HS-27A (cell line): ENCODE measurements around the gene WWP2.

Source experiments
- DNase-seq: peaks from one replicate; pipeline ENCODE4 v3.0.0-alpha.2; 2012; ENCODE audit warnings: low read depth, missing footprints

Gene WWP2

DNA sequence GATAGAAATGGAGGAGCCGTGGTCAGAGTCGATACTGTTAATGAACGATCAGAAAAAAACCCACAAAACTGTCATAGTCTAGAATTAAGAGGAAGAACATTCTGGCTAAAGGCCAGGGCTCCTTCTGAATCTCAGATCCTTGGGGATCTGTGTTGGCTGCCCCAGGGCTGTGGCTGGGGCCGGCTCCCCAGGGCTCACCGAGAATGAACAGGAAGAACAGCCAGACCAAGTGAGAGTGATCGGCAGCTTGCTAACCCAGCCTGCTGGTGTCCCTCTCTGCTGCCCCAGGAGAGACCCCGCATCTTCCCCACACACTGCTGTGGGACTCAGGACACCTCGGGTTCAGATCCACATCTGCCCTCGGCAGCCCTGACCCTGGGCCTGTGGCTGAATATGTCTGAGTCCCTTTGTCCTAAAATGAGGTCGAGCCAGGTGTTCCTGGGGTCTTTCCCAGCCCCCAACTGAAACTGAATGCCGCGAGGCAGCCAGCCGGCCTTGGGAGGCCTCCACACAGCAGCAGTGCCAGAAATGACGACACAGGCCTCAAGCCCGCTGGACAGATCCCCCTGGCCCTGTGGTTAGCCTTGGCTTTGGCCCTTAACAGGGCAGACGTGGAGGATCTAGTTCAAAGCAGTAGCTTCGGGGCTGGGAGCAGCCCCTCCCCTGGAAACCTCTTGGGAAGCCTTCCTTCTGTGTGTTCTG, 165.1 kb downstream of the WWP2 start:
- no peak for DNase-seq

DNA sequence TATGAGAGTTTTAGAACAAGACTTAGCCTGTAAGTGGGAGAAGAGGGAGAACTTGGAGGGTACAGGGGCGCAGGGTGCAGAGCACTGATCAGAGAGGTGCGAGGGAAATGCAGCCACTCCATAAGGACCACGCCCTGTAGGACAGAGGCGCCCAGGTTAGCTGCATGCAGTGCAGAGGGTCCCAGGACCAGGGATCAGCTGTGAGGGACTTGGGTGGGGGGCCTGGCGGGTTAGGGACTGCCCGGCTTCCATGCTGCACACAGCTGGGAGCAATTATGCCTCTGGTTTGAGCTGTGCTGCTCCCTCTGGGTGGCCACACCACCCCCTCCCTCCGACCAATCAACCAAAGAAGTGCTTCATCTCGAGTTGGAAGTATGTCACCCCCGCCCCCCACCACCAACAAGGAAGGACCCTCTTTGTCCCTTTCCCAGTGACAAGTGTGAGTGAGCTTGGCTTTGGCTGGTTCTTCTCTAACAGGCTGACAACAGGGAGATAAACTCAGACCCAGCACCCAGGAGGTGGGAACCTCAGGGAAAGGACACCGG, 166.8 kb downstream of the WWP2 start:
- DNase-seq = no peak

DNA sequence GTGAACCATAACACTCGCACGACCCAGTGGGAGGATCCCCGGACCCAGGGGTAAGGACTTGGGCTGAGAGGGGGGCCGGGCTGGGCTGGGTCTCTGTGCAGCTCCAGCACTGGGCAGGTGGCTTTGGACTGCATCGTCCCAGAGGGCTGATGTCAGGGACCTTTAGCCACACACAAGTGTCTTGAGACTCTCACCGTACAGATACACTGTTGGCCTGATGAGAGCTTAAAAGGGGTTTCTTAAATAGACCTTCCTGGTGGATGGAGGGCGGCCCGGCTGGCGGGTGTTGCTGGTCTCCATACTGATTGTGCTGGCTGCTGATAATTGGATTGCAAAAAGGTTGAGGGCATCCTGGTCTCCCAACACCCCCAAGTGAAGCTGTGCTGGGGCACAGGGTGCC, 167.3 kb downstream of the WWP2 start:
- no peak for DNase-seq

DNA sequence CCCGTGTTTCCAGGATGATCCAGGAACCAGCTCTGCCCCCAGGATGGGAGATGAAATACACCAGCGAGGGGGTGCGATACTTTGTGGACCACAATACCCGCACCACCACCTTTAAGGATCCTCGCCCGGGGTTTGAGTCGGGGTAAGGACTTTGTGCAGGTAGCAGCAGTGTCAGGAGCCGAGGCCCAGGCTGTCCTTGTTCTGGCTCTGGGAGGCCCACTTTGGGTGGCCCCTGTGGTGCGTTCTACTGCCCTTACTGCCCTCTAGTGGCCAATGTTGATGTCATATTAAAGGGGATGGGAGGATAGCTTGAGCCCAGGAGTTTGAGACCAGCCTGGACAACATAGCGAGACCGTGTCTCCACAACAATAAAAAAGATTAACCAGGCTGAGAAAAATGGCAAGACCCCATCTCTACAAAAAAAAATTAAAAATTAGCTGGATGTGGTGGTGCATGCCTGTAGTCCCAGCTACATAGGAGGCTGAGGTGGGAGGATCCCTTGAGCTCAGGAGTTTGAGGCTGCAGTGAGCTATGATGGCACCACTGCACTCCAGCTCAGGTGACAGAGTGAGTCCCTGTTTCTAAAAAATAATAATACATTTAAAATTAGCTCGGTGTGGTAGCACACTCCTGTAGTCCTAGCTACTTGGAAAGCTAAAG, 168.1 kb downstream of the WWP2 start:
- no peak for DNase-seq

DNA sequence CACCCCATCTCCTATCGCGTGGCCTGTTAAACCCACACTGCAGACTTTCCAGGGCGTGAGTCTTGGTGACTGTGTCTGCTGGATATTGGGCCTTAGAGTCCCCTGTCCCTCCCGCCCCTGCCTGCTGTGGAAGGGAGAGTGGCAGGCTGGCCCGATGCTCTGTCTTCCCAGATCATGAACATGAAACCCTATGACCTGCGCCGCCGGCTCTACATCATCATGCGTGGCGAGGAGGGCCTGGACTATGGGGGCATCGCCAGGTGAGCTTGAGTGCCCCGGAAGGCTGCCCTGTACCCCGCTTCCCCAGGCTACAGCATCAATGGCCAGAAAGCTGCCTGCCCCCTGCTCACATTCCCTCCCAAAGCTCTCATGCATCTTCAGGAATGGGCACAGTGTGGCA, 169.5 kb downstream of the WWP2 start:
- DNase-seq = no peak

DNA sequence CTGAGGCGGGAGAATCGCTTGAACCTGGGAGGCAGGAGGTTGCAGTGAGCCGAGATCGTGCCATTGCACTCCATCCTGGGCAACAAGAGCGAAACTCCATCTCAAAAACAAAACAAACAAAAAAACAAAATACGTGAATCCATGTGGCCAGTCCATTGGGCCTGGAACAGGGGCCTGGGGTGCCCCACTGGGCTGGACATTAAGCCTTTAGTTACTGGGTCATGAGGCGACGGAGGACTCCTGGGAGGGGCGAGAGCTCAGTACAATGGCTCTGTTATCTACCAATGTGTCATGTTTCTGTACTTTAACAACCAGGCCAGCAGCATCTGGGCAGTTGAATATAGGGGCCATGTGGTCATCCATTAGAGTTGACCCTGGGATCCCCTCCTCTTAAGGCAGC, 170.1 kb downstream of the WWP2 start:
- DNase-seq = no peak

DNA sequence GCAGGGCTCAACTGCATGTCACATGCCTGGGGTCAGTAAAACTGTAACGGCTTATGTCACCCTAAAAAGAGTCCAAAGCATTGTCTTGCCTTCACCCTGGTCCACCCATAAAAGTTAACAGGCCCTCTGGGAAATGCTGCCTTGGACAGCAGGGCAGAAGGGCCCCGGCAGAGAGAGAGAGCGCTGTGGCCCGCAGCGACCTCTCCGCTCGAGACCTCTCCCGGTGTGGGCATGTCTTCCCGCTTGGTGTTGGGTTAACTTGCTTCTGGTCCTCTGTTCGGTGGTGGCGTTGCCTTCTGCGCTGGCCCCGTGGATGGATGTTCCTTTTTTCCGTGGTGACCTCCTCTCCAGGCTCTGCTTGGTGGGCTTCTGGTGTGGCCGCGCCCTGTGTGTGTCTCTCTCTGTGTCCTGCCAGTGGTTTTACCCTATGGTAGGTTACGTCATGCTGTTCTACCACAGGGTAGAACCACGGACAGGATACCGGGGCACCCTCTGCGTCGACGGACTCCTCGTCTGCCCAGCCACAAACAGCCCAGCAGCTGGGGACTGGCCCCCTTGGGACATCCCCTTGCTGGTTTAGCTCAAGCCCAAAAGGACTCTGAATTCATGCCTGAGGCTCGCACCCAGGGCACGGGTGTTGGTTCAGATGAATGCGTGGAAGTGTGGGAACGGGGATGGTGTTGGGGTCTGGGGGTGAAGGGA, 170.7 kb downstream of the WWP2 start:
- no peak for DNase-seq

DNA sequence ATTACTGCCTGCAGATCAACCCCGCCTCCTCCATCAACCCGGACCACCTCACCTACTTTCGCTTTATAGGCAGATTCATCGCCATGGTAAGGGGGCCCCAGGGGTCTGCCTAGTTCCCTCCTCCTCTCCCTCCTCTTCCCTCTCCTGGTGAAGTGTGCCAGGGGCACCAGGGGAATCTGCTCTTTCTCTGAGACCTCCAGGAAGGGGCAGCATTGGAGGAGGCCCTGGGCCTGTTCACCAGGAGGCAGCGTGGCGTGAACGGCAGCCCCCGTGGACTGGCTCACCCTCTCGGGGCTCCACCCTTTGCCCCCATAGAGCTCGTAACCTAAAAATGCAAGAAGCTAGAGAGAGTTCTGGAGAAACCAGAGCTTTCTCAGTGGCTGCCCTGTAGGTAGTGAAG, 171.9 kb downstream of the WWP2 start:
- no peak for DNase-seq

DNA sequence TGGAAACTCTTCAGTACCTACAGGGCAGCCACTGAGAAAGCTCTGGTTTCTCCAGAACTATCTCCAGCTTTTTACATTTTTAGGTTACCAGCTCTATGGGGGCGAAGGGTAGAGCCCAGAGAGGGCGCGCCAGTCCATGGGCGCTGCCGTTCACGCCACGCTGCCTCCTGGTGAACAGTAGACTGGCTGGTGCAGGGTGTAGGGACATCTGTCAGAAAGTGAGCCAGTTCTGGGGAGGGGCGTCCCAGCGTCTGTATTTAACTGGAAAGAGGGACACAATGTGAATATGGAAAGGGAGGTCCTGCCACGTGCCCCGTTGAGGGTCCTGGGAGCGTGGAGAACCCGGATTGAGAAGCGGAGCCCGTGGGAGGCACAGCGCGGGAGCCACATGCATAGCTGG, 172.6 kb downstream of the WWP2 start:
- DNase-seq = no peak

DNA sequence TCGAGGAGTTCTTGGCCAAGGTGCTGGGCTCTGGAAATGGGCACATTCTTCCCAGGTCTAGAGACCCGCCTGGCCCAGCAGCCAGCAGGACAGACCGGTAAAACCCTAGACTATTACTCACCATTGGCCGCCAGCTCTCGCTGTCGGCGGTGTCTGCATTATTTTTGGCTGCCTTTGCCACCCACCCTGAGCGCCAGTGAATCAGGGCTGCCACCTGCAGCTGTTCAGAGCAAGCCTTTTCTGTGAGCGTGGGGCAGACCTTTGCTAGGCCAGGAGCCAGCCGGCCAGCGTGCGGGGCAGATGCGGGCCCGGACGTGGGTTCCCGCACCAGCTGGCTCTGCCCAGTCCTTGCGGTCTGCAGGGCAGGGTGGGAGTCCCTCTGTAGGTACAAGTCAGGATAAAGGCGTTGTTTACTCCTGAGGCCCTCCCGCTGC, 173.2 kb downstream of the WWP2 start:
- DNase-seq = no peak

DNA sequence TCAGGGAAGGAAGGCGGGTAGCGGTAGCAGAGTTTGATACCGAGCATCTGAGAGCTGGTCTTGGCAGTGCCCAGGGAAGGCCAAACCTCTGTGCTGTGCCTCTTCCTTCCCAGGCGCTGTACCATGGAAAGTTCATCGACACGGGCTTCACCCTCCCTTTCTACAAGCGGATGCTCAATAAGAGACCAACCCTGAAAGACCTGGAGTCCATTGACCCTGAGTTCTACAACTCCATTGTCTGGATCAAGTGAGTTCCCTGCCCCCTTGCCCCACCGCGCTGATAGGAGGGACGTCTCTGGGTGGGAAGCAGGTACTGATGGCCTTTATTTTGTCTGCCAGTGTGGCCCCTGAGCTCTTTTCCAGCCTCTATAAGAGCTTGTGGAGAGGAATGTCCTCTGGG, 173.6 kb downstream of the WWP2 start:
- no peak for DNase-seq

DNA sequence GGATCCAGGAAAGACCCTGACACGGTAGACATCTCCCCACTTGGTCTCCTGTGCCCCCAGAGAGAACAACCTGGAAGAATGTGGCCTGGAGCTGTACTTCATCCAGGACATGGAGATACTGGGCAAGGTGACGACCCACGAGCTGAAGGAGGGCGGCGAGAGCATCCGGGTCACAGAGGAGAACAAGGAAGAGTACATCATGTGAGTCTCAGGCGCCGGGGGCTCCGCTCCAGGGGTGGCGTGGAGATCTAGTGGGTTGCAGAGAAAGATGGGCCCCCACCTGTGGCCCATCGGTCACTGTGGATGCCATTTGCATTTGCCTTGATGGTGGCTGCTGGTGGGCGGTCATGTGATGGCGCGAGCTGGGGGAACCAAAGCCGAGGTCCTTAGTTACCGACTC, 174.1 kb downstream of the WWP2 start:
- no peak for DNase-seq

DNA sequence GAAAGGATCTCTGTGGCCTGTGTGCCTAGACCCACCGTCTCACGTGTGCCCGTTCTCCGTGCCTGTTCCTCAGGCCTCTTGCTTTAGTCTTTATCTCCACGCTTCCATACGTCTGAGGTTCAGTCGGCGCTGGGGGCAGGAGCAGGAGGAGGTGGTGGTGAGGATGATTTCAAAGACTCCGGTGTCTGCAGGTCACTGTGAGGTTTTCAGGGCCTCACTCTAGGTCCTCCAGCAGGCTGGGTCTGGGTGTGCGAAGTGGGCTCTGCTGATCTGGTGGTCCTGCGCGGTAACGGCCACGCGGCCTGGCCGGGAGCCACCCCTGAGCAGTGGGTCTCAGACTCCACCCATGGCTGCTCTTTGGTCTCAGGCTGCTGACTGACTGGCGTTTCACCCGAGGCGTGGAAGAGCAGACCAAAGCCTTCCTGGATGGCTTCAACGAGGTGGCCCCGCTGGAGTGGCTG, 174.6 kb downstream of the WWP2 start:
- no peak for DNase-seq

DNA sequence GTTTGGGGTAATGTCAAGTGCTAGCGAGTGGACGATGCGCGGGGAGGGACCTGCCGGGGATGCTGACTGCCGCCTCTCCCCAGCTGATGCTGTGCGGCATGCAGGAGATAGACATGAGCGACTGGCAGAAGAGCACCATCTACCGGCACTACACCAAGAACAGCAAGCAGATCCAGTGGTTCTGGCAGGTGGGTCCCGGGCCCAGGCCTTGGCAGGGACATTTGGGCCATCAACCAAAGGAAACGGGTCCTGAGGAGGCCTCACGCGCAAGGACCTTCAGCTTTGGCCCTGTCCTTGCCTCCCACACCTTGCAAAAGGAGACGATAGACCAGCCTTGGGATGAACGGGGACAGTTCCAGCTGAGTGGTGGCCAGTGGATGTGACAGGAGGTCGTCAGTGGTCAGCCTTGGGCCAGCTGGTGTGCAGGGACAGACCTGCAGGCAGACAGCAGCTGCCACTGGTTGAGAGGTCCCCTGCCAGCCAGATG, 175.4 kb downstream of the WWP2 start:
- DNase-seq = no peak

DNA sequence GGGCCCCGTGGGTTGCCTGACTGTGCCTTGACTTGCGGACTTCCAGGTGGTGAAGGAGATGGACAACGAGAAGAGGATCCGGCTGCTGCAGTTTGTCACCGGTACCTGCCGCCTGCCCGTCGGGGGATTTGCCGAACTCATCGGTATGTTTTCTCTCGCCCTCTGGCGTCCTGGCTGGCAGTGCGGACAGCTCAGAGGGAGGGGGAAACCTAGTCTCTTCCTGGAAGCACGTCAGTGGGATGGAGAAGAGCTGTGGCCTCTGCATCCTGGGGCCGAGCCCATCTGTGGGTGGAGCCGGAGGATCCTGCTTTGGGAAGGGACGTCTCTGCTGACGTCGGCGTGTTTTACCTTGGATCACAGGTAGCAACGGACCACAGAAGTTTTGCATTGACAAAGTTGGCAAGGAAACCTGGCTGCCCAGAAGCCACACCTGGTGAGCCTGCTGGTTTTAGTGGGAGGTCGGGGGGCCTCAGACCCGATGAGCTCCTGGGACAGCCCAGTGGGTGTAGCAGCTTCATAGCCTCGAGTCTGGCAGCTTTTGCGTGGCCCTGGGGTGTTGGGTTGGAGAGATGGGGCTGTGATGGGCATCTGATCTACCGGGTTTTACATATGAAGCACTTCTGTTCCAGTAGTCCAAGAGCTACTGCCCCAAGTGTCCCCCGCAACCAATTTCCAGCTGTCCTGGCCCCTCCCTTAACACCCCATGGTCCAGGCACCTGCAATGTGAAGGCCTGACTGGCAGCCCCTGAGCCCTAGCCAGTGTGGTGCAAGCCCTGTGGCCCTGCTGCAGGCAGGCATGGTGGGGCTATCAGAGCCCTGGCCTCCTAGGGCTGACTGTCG, 177.1 kb downstream of the WWP2 start:
- DNase-seq = no peak

DNA sequence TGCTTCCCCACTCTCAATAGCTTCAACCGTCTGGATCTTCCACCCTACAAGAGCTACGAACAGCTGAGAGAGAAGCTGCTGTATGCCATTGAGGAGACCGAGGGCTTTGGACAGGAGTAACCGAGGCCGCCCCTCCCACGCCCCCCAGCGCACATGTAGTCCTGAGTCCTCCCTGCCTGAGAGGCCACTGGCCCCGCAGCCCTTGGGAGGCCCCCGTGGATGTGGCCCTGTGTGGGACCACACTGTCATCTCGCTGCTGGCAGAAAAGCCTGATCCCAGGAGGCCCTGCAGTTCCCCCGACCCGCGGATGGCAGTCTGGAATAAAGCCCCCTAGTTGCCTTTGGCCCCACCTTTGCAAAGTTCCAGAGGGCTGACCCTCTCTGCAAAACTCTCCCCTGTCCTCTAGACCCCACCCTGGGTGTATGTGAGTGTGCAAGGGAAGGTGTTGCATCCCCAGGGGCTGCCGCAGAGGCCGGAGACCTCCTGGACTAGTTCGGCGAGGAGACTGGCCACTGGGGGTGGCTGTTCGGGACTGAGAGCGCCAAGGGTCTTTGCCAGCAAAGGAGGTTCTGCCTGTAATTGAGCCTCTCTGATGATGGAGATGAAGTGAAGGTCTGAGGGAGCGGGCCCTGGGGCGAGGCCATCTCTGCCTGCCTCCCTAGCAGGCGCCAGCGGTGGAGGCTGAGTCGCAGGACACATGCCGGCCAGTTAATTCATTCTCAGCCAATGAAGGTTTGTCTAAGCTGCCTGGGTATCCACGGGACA, 177.9 kb downstream of the WWP2 start:
- DNase-seq = no peak

DNA sequence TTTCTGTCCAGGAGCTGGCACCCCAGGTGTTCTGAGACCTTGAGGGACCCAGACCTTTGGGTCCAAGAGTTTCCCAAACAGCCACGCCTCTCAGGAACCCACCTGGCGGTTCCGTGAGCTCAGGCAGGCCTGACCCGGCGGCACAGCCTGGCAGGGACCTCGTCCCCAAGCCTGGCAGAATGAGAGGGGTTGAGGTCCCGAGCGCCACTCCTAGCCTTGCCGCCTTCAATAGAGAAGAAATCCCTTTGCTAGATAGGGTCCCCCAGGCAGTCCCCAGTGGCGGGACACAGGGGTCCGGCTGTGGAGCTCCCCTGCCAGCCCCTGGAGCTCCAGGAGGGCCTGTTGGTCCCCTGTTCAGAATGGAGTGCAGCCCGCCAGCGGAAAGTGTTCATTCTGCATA, 178.5 kb downstream of the WWP2 start:
- DNase-seq = no peak

DNA sequence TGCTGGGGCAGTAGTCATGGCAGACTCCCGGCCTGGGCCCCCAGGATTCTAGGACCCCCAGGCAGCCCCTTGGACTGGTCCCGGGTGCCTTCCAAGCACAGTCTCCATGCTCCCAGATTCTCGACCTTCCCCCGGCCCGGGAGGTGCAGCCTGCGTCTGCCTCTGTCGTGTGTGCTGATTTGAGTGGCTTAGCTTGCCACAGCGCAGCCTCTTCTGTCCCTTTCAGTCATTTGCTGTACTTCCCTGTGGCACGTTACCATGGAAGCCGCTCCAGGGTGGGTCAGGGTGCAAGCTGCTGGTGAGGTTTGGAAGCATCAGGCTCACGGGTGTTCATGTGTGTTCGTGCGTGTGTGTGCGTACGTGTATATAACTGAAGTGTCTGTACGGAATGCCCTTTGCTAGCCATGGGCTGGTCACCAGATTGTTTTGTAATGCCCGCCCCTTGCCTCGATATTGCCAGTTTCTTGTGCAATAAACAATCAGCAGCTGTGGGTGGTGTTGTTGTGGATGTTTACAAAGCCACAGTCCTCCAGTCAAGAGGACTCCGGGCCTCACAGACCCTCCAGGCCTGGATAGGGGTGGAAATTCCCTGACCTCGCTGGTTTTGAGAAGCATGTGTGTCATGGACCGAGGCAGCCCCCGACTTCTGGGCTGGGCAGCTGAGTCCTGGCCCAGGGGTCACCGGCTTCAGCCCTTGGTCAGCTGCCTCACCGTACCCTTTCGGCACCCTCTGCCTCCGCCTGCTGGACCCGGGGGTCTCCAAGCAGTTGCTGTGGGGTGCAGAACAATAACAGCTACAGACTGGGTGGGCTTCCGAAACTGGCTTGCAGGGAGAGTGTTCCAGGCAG, 179.3 kb downstream of the WWP2 start:
- no peak for DNase-seq

DNA sequence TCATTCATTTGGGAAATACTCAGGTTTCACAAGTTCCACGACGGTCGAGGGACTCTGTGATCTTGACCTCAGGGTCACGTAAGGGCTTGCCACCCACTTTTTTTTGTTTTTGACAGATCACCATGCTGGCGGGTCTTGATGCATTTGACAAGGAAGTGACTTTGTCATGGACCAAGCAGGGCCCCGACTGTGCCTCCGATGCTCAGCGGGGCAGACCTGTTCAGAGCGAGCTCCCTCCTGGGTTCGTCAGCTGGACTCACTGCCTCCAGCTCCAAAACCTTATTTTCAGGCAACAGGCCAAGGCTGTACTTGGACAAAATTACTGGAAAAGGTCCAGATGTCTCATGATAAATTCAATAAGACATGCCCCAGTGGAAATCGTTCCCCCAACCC, 180.0 kb downstream of the WWP2 start:
- DNase-seq = no peak

DNA sequence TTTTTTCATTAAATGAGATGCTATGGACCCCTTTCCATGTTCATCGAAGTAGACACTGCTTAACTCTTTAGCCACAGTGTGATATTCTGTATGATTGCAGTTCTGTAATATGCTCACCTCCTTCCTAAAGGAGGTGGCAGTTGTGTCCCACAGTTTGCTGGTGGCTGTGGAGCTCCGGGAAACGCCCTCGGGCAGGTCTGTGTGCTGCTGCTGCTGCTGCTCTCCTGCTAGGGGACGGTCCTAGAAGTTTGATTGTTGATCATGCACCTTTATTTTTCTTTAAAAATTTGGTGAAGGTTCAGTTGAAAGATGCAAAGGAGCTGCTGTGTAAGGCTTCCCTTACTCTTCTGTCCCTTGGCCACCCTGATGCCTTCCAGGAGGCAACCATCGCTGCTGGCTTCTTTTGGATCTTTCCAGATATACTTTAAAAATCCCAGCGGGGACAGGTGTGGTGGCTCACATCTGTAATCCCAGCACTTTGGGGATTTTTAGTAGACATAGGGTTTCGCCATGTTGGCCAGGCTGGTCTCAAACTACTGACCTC, 180.6 kb downstream of the WWP2 start:
- DNase-seq = no peak
